Heart right ventricle (tissue), 16 donors: Measurements from ENCODE around the gene ABHD10. TPM values are rescaled to one million over a fixed set of nuclear protein-coding genes. Genes with fewer than 3 reads are reported as not detected.

Experiments
- ATAC-seq, 8 donors: fragments of 200-7000 bp; cut with Tn5 transposase; one replicate each; pipeline ENCODE4 v1.9.1; 2020; ENCODE audit warnings: mild to moderate bottlenecking in 8 of 8, moderate library complexity in 8 of 8, moderate number of reproducible peaks in 1 of 8
- DNase-seq, 2 donors: peaks; one replicate each; pipeline ENCODE4 v3.0.0-alpha.2; 2020
- H3K27ac ChIP-seq, 10 donors: fragments of 200-600 bp; sonication (generic) in 2 of 10; one replicate each; pipeline versions ENCODE4 v1.5.0 to v1.8.0; 2020 to 2022; ENCODE audit warnings: mild to moderate bottlenecking in 3 of 10
- H3K27me3 ChIP-seq, 7 donors: fragments of 200-600 bp; one replicate each; pipeline ENCODE4 v1.8.0; 2021 to 2022; ENCODE audit warnings: mild to moderate bottlenecking in 2 of 7
- H3K36me3 ChIP-seq, 9 donors: fragments of 200-600 bp; sonication (generic) in 1 of 9; one replicate each; pipeline versions ENCODE4 v1.5.0 to v1.8.0; 2020 to 2022; ENCODE audit warnings: mild to moderate bottlenecking in 2 of 9
- H3K4me1 ChIP-seq, 9 donors: fragments of 200-600 bp; sonication (generic) in 1 of 9; one replicate each; pipeline versions ENCODE4 v1.5.0 to v1.8.0; 2020 to 2022; ENCODE audit warnings: mild to moderate bottlenecking in 4 of 9
- H3K4me3 ChIP-seq, 10 donors: fragments of 200-600 bp; sonication (generic) in 2 of 10; one replicate each; pipeline versions ENCODE4 v1.5.0 to v1.8.0; 2020 to 2022; ENCODE audit warnings: mild to moderate bottlenecking in 7 of 10, moderate library complexity in 2 of 10
- H3K9me3 ChIP-seq, 11 donors: fragments of 200-600 bp in 10 of 11; sonication (generic) in 2 of 11; one replicate each; pipeline versions ENCODE4 v1.5.0 to v1.8.0; 2013 to 2022; ENCODE audit warnings: mild to moderate bottlenecking in 2 of 11, control low read depth in 1 of 11, moderate library complexity in 1 of 11
- CTCF ChIP-seq, 9 donors: fragments of 200-600 bp; sonication (generic) in 2 of 9; IDR thresholded peaks; one replicate each; pipeline versions ENCODE4 v1.5.0 to v1.8.0; 2021 to 2022; ENCODE audit warnings: antibody characterized with exemption in 9 of 9, mild to moderate bottlenecking in 5 of 9, moderate library complexity in 1 of 9
- WGBS, 2 donors: extraction: QIAGEN DNeasy Blood & Tissue Kit; methylation state at CpG; one replicate each; pipeline ENCODE4 v1.1.7; 2013; ENCODE audit warnings: inconsistent platforms in 1 of 2; 5-methylcytosine and 5-hydroxymethylcytosine counted together
- intact Hi-C, 10 donors: fragments of 100-400 bp; cut with DNase I; formaldehyde crosslinking; loops; one replicate each; pipeline versions ENCODE4 v1.11.1 to v1.14.2; 2022
- polyA plus RNA-seq, 2 donors: library from polyadenylated mRNA; stranded (reverse); fragments of 200-250 nt; gene quantifications; one replicate each; pipeline ENCODE4 v1.2.3, GENCODE V29; 2013
- total RNA-seq, 10 donors: library from RNA; stranded (reverse); fragmentation: NEBNext Ultra II Directional in 3 of 10; extraction: Animal tissue kit (Norgen Biotek cat#: 25700) in 3 of 10; gene quantifications; one replicate each; pipeline versions ENCODE4 v1.2.1 to v1.2.4, GENCODE V29; 2021 to 2023
- donor health status: Arrhythmogenic right ventricular cardiomyopathy.
- donor health status: ischemic (EF 13 %, LVEDD 7.1; RV severe dilation, severe dysfunction).
- donor health status: healthy with polysubstance abuse.
- donor health status: DM: no; HTN: yes; CAD: no.
- donor health status: DM: no; HTN: no; CAD: no.
- donor health status: ischemic (EF 25% LVEDD 6.9; RV normal size, moderate dysfunction).
- donor health status: ischemic (EF 25% LVEDD 5.7; RV mildly dilated, moderate dysfunction).
- donor health status: healthy.
- donor health status: DM: yes; HTN: yes; CAD: no.
- donor health status: Ischemic cardiomyopathy.
- donor health status: ischemic (EF 35%, LVEDD 5.7; RV mildly dilated, moderate dysfunction).
- donor health status: nonischemic (EF 11% LVEDD 7.7; RV severe dilation, severe dysfunction).
- donor health status: DM: yes; HTN: yes; CAD: no.
- donor health status: PGD.
- donor health status: ischemic (EF 29% LVEDD 5.4; RV normal size, mild dysfunction).
- donor health status: nonischemic (EF 23%, LVEDD 6.1; RV moderate dilation, normal function).

Gene ABHD10
- total and polyA plus RNA-seq, 12 donors, result 10.5 to 57.8 (median 50.1) TPM

GRCh38 chr3:111954228-111954990, 24.4 kb upstream of the ABHD10 start:
- WGBS, 2 donors, result 52 to 69% methylated on average over 6 of the region's 6 CpGs
- TF ChIP-seq CTCF (IDR thresholded peaks at IDR 0.05), result no peak
- Histone ChIP-seq H3K27me3 (no peaks in the 10 kb centered on the region), H3K9me3 (no peaks in the 10 kb centered on the region), H3K36me3 (peaks cover 0 to 92% (median 22%) of the 10 kb centered on the region in 9 donors), H3K4me1 (peaks cover 0 to 40% (median 9%) of the 10 kb centered on the region in 9 donors), H3K4me3 (no peak overlapping the region), H3K27ac (peak overlapping the region in 1 of 10 donors; percentile 53)
- intact Hi-C loops, result no loop called here
- DNase-seq (no peak), ATAC-seq (no peak)

DNA sequence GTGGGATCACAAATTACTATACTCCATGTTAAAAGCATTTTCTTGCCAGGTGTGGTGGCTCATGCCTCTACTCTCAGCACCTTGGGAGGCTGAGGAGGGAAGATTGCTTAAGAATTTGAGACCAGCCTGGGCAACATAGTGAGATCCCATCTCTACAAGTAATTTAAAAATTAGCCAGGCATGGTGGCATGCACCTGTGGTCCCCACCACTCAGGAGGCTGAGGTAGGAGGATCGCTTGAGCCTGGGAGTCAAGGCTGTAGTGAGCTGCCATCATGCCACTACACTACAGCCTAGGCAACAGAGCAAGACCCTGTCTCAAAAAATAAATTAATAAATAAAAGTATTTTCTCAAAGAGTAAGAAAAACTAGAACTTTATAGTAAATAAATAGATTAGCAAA, 22.9 kb upstream of the ABHD10 start:
- H3K4me1 ChIP-seq, result peaks cover 0 to 40% (median 9%) of the 10 kb centered on the region in 9 donors
- TF ChIP-seq CTCF (IDR thresholded peaks at IDR 0.05), result no peak
- WGBS, 2 donors, result 100% methylated on average over 1 of the region's 1 CpG
- intact Hi-C loops, result no loop called here
- DNase-seq, result no peak
- no peaks in the 10 kb centered on the region for H3K9me3 ChIP-seq
- no peaks in the 10 kb centered on the region for H3K27me3 ChIP-seq
- no peak for ATAC-seq
- H3K4me3 ChIP-seq, result no peak overlapping the region
- H3K27ac ChIP-seq, result no peak overlapping the region
- peaks cover 0 to 91% (median 13%) of the 10 kb centered on the region in 9 donors for H3K36me3 ChIP-seq

- intact Hi-C loops, result no loop called here
- ATAC-seq (no peak), DNase-seq (no peak)
- no peaks in the 10 kb centered on the region for H3K27me3 ChIP-seq
- WGBS, 2 donors, result 86 to 87% methylated on average over 3 of the region's 3 CpGs
- H3K4me1 ChIP-seq, result peaks cover 0 to 40% (median 9%) of the 10 kb centered on the region in 9 donors
- no peaks in the 10 kb centered on the region for H3K9me3 ChIP-seq
- H3K4me3 ChIP-seq, result no peak overlapping the region
- TF ChIP-seq CTCF (IDR thresholded peaks at IDR 0.05), result no peak
- H3K36me3 ChIP-seq, result peaks cover 0 to 93% (median 13%) of the 10 kb centered on the region in 9 donors
- H3K27ac ChIP-seq, result no peak overlapping the region
Observed at GRCh38 chr3:111956449-111956848, 22.4 kb upstream of the ABHD10 start.

GRCh38 chr3:111956995-111957734, 21.7 kb upstream of the ABHD10 start:
- intact Hi-C loops, result no loop called here
- no peaks in the 10 kb centered on the region for H3K27me3 ChIP-seq
- peak overlapping the region in 1 of 10 donors; percentile 45 for H3K27ac ChIP-seq
- no peaks in the 10 kb centered on the region for H3K9me3 ChIP-seq
- DNase-seq (no peak), ATAC-seq (no peak)
- WGBS, 2 donors, result 50 to 66% methylated on average over 4 of the region's 4 CpGs
- no peak for TF ChIP-seq CTCF (IDR thresholded peaks at IDR 0.05)
- H3K4me1 ChIP-seq, result peaks cover 0 to 40% (median 9%) of the 10 kb centered on the region in 9 donors
- H3K4me3 ChIP-seq, result no peak overlapping the region
- H3K36me3 ChIP-seq, result peaks cover 0 to 97% (median 13%) of the 10 kb centered on the region in 9 donors
